Activated gamma-delta T cell treated with anti-CD3 and anti-CD28 coated beads, Interleukin-2, amount 50 U/mL, for 16 hours (primary cell): ENCODE data around the gene LRRC57.
A peak's percentile ranks its signal among the peaks of the same experiment; 100 is the strongest.
"Not testable (repeated sequence)": the region's sequence is repeated elsewhere in the genome, so short reads cannot be mapped to it uniquely, and the experiment has no call there.

Experiments
- DNase-seq: peaks from one replicate; pipeline ENCODE4 v3.0.0-alpha.2; 2020; ENCODE audit warnings: low read depth

Gene LRRC57

GRCh38 chr15:42548249-42549031 is at the start of gene LRRC57, which contains the start of gene HAUS2:
Gene LRRC57, minus strand, starts transcription at chr15:42548793. Its CDS starts 359 bp downstream, at chr15:42548434.
Gene HAUS2, plus strand, starts transcription at chr15:42548838. Its CDS starts 35 bp downstream, at chr15:42548873.
- peak; percentile 75 for DNase-seq

GRCh38 chr15:42595626-42596240 is 47.1 kb upstream of the LRRC57 start:
- no peak for DNase-seq

GRCh38 chr15:42594095-42594494 is 45.5 kb upstream of the LRRC57 start:
- DNase-seq, result no peak

GRCh38 chr15:42593143-42593542 is 44.5 kb upstream of the LRRC57 start:
- no peak for DNase-seq

- no peak for DNase-seq
These were observed 44.1 kb upstream of the LRRC57 start for GRCh38 chr15:42592716-42593115.

GRCh38 chr15:42591238-42591934 is 42.8 kb upstream of the LRRC57 start:
- no peak for DNase-seq

GRCh38 chr15:42590619-42591237 is 42.1 kb upstream of the LRRC57 start:
- no peak for DNase-seq

- no peak for DNase-seq
These were observed 35.6 kb upstream of the LRRC57 start for GRCh38 chr15:42584031-42584765.

GRCh38 chr15:42582569-42583375 is 34.2 kb upstream of the LRRC57 start:
- no peak for DNase-seq

- peak; percentile 65 for DNase-seq
These were observed 32.7 kb upstream of the LRRC57 start for GRCh38 chr15:42581272-42581730.

GRCh38 chr15:42578984-42579537 is 30.5 kb upstream of the LRRC57 start:
- DNase-seq, result no peak

- DNase-seq, result no peak
These were observed 29.0 kb upstream of the LRRC57 start for GRCh38 chr15:42577514-42578031.

- no peak for DNase-seq
These were observed 28.2 kb upstream of the LRRC57 start for GRCh38 chr15:42576776-42577175.

- no peak for DNase-seq
These were observed 27.5 kb upstream of the LRRC57 start for GRCh38 chr15:42576040-42576594.

GRCh38 chr15:42575188-42576039 is 26.8 kb upstream of the LRRC57 start, which contains the start of gene STARD9:
Gene STARD9, plus strand, starts transcription at chr15:42575606. Its CDS starts 110 bp downstream, at chr15:42575716.
- peak; percentile 91 for DNase-seq

- DNase-seq, result no peak
These were observed 10.1 kb upstream of the LRRC57 start for GRCh38 chr15:42558739-42559138.

GRCh38 chr15:42556550-42557207 is 8.1 kb upstream of the LRRC57 start:
- not testable (repeated sequence) for DNase-seq

GRCh38 chr15:42553554-42553953 is 5.0 kb upstream of the LRRC57 start:
- no peak for DNase-seq
